Heart right ventricle (tissue), 16 donors: Measurements from ENCODE around the gene ACSM5. TPM values are rescaled to one million over a fixed set of nuclear protein-coding genes. Genes with fewer than 3 reads are reported as not detected.
"Not testable (repeated sequence)": the region's sequence is repeated elsewhere in the genome, so short reads cannot be mapped to it uniquely, and the experiment has no call there.

Experiments used
- ATAC-seq, 8 donors: fragments of 200-7000 bp; cut with Tn5 transposase; one replicate each; pipeline ENCODE4 v1.9.1; 2020; ENCODE audit warnings: mild to moderate bottlenecking in 8 of 8, moderate library complexity in 8 of 8, moderate number of reproducible peaks in 1 of 8
- DNase-seq, 2 donors: peaks; one replicate each; pipeline ENCODE4 v3.0.0-alpha.2; 2020
- H3K27ac ChIP-seq, 10 donors: fragments of 200-600 bp; sonication (generic) in 2 of 10; one replicate each; pipeline versions ENCODE4 v1.5.0 to v1.8.0; 2020 to 2022; ENCODE audit warnings: mild to moderate bottlenecking in 3 of 10
- H3K27me3 ChIP-seq, 7 donors: fragments of 200-600 bp; one replicate each; pipeline ENCODE4 v1.8.0; 2021 to 2022; ENCODE audit warnings: mild to moderate bottlenecking in 2 of 7
- H3K36me3 ChIP-seq, 9 donors: fragments of 200-600 bp; sonication (generic) in 1 of 9; one replicate each; pipeline versions ENCODE4 v1.5.0 to v1.8.0; 2020 to 2022; ENCODE audit warnings: mild to moderate bottlenecking in 2 of 9
- H3K4me1 ChIP-seq, 9 donors: fragments of 200-600 bp; sonication (generic) in 1 of 9; one replicate each; pipeline versions ENCODE4 v1.5.0 to v1.8.0; 2020 to 2022; ENCODE audit warnings: mild to moderate bottlenecking in 4 of 9
- H3K4me3 ChIP-seq, 10 donors: fragments of 200-600 bp; sonication (generic) in 2 of 10; one replicate each; pipeline versions ENCODE4 v1.5.0 to v1.8.0; 2020 to 2022; ENCODE audit warnings: mild to moderate bottlenecking in 7 of 10, moderate library complexity in 2 of 10
- H3K9me3 ChIP-seq, 11 donors: fragments of 200-600 bp in 10 of 11; sonication (generic) in 2 of 11; one replicate each; pipeline versions ENCODE4 v1.5.0 to v1.8.0; 2013 to 2022; ENCODE audit warnings: mild to moderate bottlenecking in 2 of 11, control low read depth in 1 of 11, moderate library complexity in 1 of 11
- CTCF ChIP-seq, 9 donors: fragments of 200-600 bp; sonication (generic) in 2 of 9; IDR thresholded peaks; one replicate each; pipeline versions ENCODE4 v1.5.0 to v1.8.0; 2021 to 2022; ENCODE audit warnings: antibody characterized with exemption in 9 of 9, mild to moderate bottlenecking in 5 of 9, moderate library complexity in 1 of 9
- WGBS, 2 donors: extraction: QIAGEN DNeasy Blood & Tissue Kit; methylation state at CpG; one replicate each; pipeline ENCODE4 v1.1.7; 2013; ENCODE audit warnings: inconsistent platforms in 1 of 2; 5-methylcytosine and 5-hydroxymethylcytosine counted together
- intact Hi-C, 10 donors: fragments of 100-400 bp; cut with DNase I; formaldehyde crosslinking; loops; one replicate each; pipeline versions ENCODE4 v1.11.1 to v1.14.2; 2022
- polyA plus RNA-seq, 2 donors: library from polyadenylated mRNA; stranded (reverse); fragments of 200-250 nt; gene quantifications; one replicate each; pipeline ENCODE4 v1.2.3, GENCODE V29; 2013
- total RNA-seq, 10 donors: library from RNA; stranded (reverse); fragmentation: NEBNext Ultra II Directional in 3 of 10; extraction: Animal tissue kit (Norgen Biotek cat#: 25700) in 3 of 10; gene quantifications; one replicate each; pipeline versions ENCODE4 v1.2.1 to v1.2.4, GENCODE V29; 2021 to 2023
- donor health status: Arrhythmogenic right ventricular cardiomyopathy.
- donor health status: ischemic (EF 13 %, LVEDD 7.1; RV severe dilation, severe dysfunction).
- donor health status: healthy with polysubstance abuse.
- donor health status: DM: no; HTN: yes; CAD: no.
- donor health status: DM: no; HTN: no; CAD: no.
- donor health status: ischemic (EF 25% LVEDD 6.9; RV normal size, moderate dysfunction).
- donor health status: ischemic (EF 25% LVEDD 5.7; RV mildly dilated, moderate dysfunction).
- donor health status: healthy.
- donor health status: DM: yes; HTN: yes; CAD: no.
- donor health status: Ischemic cardiomyopathy.
- donor health status: ischemic (EF 35%, LVEDD 5.7; RV mildly dilated, moderate dysfunction).
- donor health status: nonischemic (EF 11% LVEDD 7.7; RV severe dilation, severe dysfunction).
- donor health status: DM: yes; HTN: yes; CAD: no.
- donor health status: PGD.
- donor health status: ischemic (EF 29% LVEDD 5.4; RV normal size, mild dysfunction).
- donor health status: nonischemic (EF 23%, LVEDD 6.1; RV moderate dilation, normal function).

The ACSM5 gene
- total and polyA plus RNA-seq, 12 donors: 0.32 to 16.5 (median 1.5) TPM

- Histone ChIP-seq H3K4me3 (no peak overlapping the region), H3K36me3 (no peaks in the 10 kb centered on the region), H3K9me3 (no peaks in the 10 kb centered on the region), H3K27ac (no peak overlapping the region), H3K4me1 (no peaks in the 10 kb centered on the region), H3K27me3 (no peaks in the 10 kb centered on the region)
- intact Hi-C loops: loop anchor here in 1 of 10 donors (10.0 kb wide), 1 partner anchor 154 kb away; no protein-coding TSS in a partner anchor
- ATAC-seq (no peak), DNase-seq (no peak)
- WGBS, 2 donors: 76 to 79% methylated on average over 11 of the region's 11 CpGs
- TF ChIP-seq CTCF (IDR thresholded peaks at IDR 0.05): no peak
Measured at GRCh38 chr16:20430948-20431347, 21.6 kb downstream of the ACSM5 start.

GRCh38 chr16:20438950-20439349 is 29.6 kb downstream of the ACSM5 start:
- peaks cover 0 to 11% (median 0%) of the 10 kb centered on the region in 9 donors for H3K4me1 ChIP-seq
- not testable (repeated sequence) for H3K9me3 ChIP-seq, H3K27ac ChIP-seq, H3K4me3 ChIP-seq, DNase-seq, H3K27me3 ChIP-seq, H3K36me3 ChIP-seq
- ATAC-seq: peak in 1 of 8 donors; percentile 21
- intact Hi-C loops: loop anchor here in 1 of 10 donors (10.0 kb wide), 1 partner anchor 146 kb away; no protein-coding TSS in a partner anchor
- WGBS, 2 donors: 80 to 89% methylated on average over 1 of the region's 2 CpGs

- peak; percentile 47 to 91 (median 77) for ATAC-seq
- WGBS, 2 donors: 30 to 36% methylated on average over 3 of the region's 3 CpGs
- intact Hi-C loops: loop anchor here in 1 of 10 donors (10.0 kb wide), 1 partner anchor 145 kb away; no protein-coding TSS in a partner anchor
- DNase-seq, H3K36me3 ChIP-seq, H3K9me3 ChIP-seq, H3K27me3 ChIP-seq, H3K4me3 ChIP-seq: not testable (repeated sequence)
- Histone ChIP-seq H3K27ac (peak overlapping the region in 2 of 10 donors; percentile 22 to 30), H3K4me1 (peaks cover 0 to 11% (median 0%) of the 10 kb centered on the region in 9 donors)
Measured at GRCh38 chr16:20439820-20440231, 30.5 kb downstream of the ACSM5 start.

GRCh38 chr16:20440731-20441130 is 31.4 kb downstream of the ACSM5 start:
- H3K27ac ChIP-seq, DNase-seq, H3K27me3 ChIP-seq, H3K9me3 ChIP-seq, ATAC-seq, H3K36me3 ChIP-seq, H3K4me3 ChIP-seq, intact Hi-C loops: not testable (repeated sequence)
- peaks cover 0 to 11% (median 0%) of the 10 kb centered on the region in 9 donors for H3K4me1 ChIP-seq
- WGBS, 2 donors: 76 to 79% methylated on average over 1 of the region's 1 CpG

- DNase-seq (no peak), ATAC-seq (no peak)
- Histone ChIP-seq H3K27ac (no peak overlapping the region), H3K9me3 (no peaks in the 10 kb centered on the region), H3K4me3 (no peak overlapping the region), H3K36me3 (no peaks in the 10 kb centered on the region), H3K4me1 (peaks cover 0 to 11% (median 0%) of the 10 kb centered on the region in 9 donors), H3K27me3 (no peaks in the 10 kb centered on the region)
- 64 to 69% methylated on average over 3 of the region's 3 CpGs for WGBS, 2 donors
- TF ChIP-seq CTCF (IDR thresholded peaks at IDR 0.05): no peak
- intact Hi-C loops: no loop called here
Measured at GRCh38 chr16:20441191-20441590, 31.9 kb downstream of the ACSM5 start.

- ATAC-seq: peak in 1 of 8 donors; percentile 50
- H3K27ac ChIP-seq, H3K36me3 ChIP-seq: not testable (repeated sequence)
Measured at GRCh38 chr16:20441859-20442258, 32.5 kb downstream of the ACSM5 start.

GRCh38 chr16:20446652-20447393 is 37.5 kb downstream of the ACSM5 start:
- WGBS, 2 donors: no CpG with 5 or more reads among the region's 3 CpGs
- H3K9me3 ChIP-seq, H3K4me1 ChIP-seq, H3K27ac ChIP-seq, H3K36me3 ChIP-seq, H3K4me3 ChIP-seq, H3K27me3 ChIP-seq, ATAC-seq, intact Hi-C loops, DNase-seq: not testable (repeated sequence)

More at GRCh38 chr16:20441859-20442258, 32.5 kb downstream of the ACSM5 start:
- H3K27me3 ChIP-seq, intact Hi-C loops, H3K4me3 ChIP-seq, DNase-seq, H3K9me3 ChIP-seq: not testable (repeated sequence)
- WGBS, 2 donors: 79 to 97% methylated on average over 2 to 3 of the region's 4 CpGs
- peaks cover 0 to 11% (median 0%) of the 10 kb centered on the region in 9 donors for H3K4me1 ChIP-seq

GRCh38 chr16:20451364-20451763 is 42.0 kb downstream of the ACSM5 start, which contains the start of gene ACSM2A:
ACSM2A (plus strand) TSS chr16:20451521; CDS start chr16:20460115, 8,594 bp downstream.
- H3K4me3 ChIP-seq, ATAC-seq, H3K27me3 ChIP-seq, H3K9me3 ChIP-seq, H3K4me1 ChIP-seq, H3K36me3 ChIP-seq, H3K27ac ChIP-seq, DNase-seq, intact Hi-C loops: not testable (repeated sequence)
- WGBS, 2 donors: 23 to 63% methylated on average over 1 of the region's 1 CpG

GRCh38 chr16:20453633-20454032 is 44.3 kb downstream of the ACSM5 start:
- ATAC-seq, DNase-seq, intact Hi-C loops, H3K36me3 ChIP-seq, H3K4me1 ChIP-seq, H3K4me3 ChIP-seq, H3K9me3 ChIP-seq, H3K27me3 ChIP-seq, H3K27ac ChIP-seq: not testable (repeated sequence)
- 72 to 73% methylated on average over 3 of the region's 5 CpGs for WGBS, 2 donors
